SK-N-SH treated with all-trans-retinoic acid at 6 μM for 48 hours (cell line): ENCODE results near the gene CD3E.

Experiments used
- ATAC-seq: fragments of 200-7000 bp; cut with Tn5 transposase; 3 replicates; pipeline ENCODE4 v1.9.1; 2020; ENCODE audit warnings: mild to moderate bottlenecking, moderate library complexity
- ARNTL ChIP-seq: fragments of 450-650 bp; formaldehyde crosslinking; IDR thresholded peaks from 2 replicates; pipeline ENCODE4 v1.5.0; 2020; ENCODE audit warnings: low read depth, mild to moderate bottlenecking, moderate library complexity, borderline replicate concordance
- BACH2 ChIP-seq: fragments of 250-450 bp; sonication (Bioruptor Pico); IDR thresholded peaks from 2 replicates; pipeline ENCODE4 v1.9.0; 2021; ENCODE audit warnings: mild to moderate bottlenecking, borderline replicate concordance
- CSDC2 ChIP-seq: fragments of 250-450 bp; sonication (Bioruptor Pico); IDR thresholded peaks from 2 replicates; pipeline ENCODE4 v1.5.0; 2020; ENCODE audit warnings: mild to moderate bottlenecking, moderate library complexity
- ESRRG ChIP-seq: fragments of 250-450 bp; sonication (Bioruptor Pico); IDR thresholded peaks from 2 replicates; pipeline ENCODE4 v1.6.1; 2021; ENCODE audit warnings: mild to moderate bottlenecking
- GLIS3 ChIP-seq: fragments of 250-450 bp; sonication (Bioruptor Pico); IDR thresholded peaks from 2 replicates; pipeline ENCODE4 v1.5.0; 2020; ENCODE audit warnings: mild to moderate bottlenecking, moderate library complexity
- ISL1 ChIP-seq: fragments of 250-450 bp; sonication (Bioruptor Pico); IDR thresholded peaks from 2 replicates; pipeline ENCODE4 v2.1.2; 2022; ENCODE audit warnings: mild to moderate bottlenecking, moderate library complexity
- OSR1 ChIP-seq: fragments of 250-450 bp; sonication (Bioruptor Pico); IDR thresholded peaks from 2 replicates; pipeline ENCODE4 v1.8.0; 2022; ENCODE audit warnings: moderate library complexity, mild to moderate bottlenecking, inconsistent platforms
- PPARA ChIP-seq: fragments of 250-450 bp; sonication (Bioruptor Pico); IDR thresholded peaks from 2 replicates; pipeline ENCODE4 v1.5.0; 2020; ENCODE audit warnings: mild to moderate bottlenecking, borderline replicate concordance
- RARB ChIP-seq: fragments of 250-450 bp; sonication (Bioruptor Pico); IDR thresholded peaks from 2 replicates; pipeline ENCODE4 v1.8.0; 2021; ENCODE audit warnings: mild to moderate bottlenecking, moderate library complexity
- TCF4 ChIP-seq: fragments of 250-450 bp; sonication (Bioruptor Pico); IDR thresholded peaks from 2 replicates; pipeline ENCODE4 v1.8.0; 2021; ENCODE audit warnings: mild to moderate bottlenecking, moderate library complexity, borderline replicate concordance
- TOX ChIP-seq: fragments of 250-450 bp; sonication (Bioruptor Pico); IDR thresholded peaks from 2 replicates; pipeline ENCODE4 v1.8.0; 2021; ENCODE audit warnings: mild to moderate bottlenecking, moderate library complexity, borderline replicate concordance
- ZC3H10 ChIP-seq: fragments of 250-450 bp; sonication (Bioruptor Pico); IDR thresholded peaks from 2 replicates; pipeline ENCODE4 v1.5.1; 2021; ENCODE audit warnings: mild to moderate bottlenecking, moderate library complexity
- ZFP3 ChIP-seq: fragments of 250-450 bp; sonication (Bioruptor Pico); IDR thresholded peaks from 2 replicates; pipeline ENCODE4 v1.5.0; 2020; ENCODE audit warnings: mild to moderate bottlenecking, moderate library complexity
- ZFP30 ChIP-seq: fragments of 450-650 bp; formaldehyde crosslinking; IDR thresholded peaks from 2 replicates; pipeline ENCODE4 v1.5.0; 2022; ENCODE audit warnings: mild to moderate bottlenecking, moderate library complexity
- ZNF565 ChIP-seq: fragments of 450-650 bp; formaldehyde crosslinking; conservative IDR thresholded peaks from 2 replicates; pipeline ENCODE4 v1.5.0; 2020; ENCODE audit warnings: low read depth, mild to moderate bottlenecking, moderate library complexity
- ZNF70 ChIP-seq: fragments of 450-650 bp; formaldehyde crosslinking; IDR thresholded peaks from 2 replicates; pipeline ENCODE4 v1.5.0; 2020; ENCODE audit warnings: mild to moderate bottlenecking, moderate library complexity
- ZNF8 ChIP-seq: fragments of 450-650 bp; formaldehyde crosslinking; IDR thresholded peaks from 2 replicates; pipeline ENCODE4 v1.5.0; 2020; ENCODE audit warnings: mild to moderate bottlenecking, moderate library complexity
- TF ChIP-seq, protein P1 (sequence below): fragments of 250-450 bp; sonication (Bioruptor Pico); IDR thresholded peaks from 2 replicates; pipeline ENCODE4 v1.8.0; 2020; ENCODE audit warnings: mild to moderate bottlenecking, moderate library complexity, borderline replicate concordance
- TF ChIP-seq, protein P2 (sequence below): fragments of 250-450 bp; sonication (Bioruptor Pico); IDR thresholded peaks from 2 replicates; pipeline ENCODE4 v1.5.0; 2020; ENCODE audit warnings: mild to moderate bottlenecking, moderate library complexity
- TF ChIP-seq, protein P3 (sequence below): fragments of 250-450 bp; sonication (Bioruptor Pico); IDR thresholded peaks from 2 replicates; pipeline ENCODE4 v1.5.1; 2021; ENCODE audit warnings: mild to moderate bottlenecking, moderate library complexity
- TF ChIP-seq, protein P4 (sequence below): fragments of 250-450 bp; sonication (Bioruptor Pico); IDR thresholded peaks from 2 replicates; pipeline ENCODE4 v1.8.0; 2021; ENCODE audit warnings: low read depth, mild to moderate bottlenecking, moderate library complexity, borderline replicate concordance
- TF ChIP-seq, protein P5 (sequence below): fragments of 250-450 bp; sonication (Bioruptor Pico); IDR thresholded peaks from 2 replicates; pipeline ENCODE4 v1.5.1; 2020; ENCODE audit warnings: low read depth, mild to moderate bottlenecking, moderate library complexity

Gene CD3E

DNA sequence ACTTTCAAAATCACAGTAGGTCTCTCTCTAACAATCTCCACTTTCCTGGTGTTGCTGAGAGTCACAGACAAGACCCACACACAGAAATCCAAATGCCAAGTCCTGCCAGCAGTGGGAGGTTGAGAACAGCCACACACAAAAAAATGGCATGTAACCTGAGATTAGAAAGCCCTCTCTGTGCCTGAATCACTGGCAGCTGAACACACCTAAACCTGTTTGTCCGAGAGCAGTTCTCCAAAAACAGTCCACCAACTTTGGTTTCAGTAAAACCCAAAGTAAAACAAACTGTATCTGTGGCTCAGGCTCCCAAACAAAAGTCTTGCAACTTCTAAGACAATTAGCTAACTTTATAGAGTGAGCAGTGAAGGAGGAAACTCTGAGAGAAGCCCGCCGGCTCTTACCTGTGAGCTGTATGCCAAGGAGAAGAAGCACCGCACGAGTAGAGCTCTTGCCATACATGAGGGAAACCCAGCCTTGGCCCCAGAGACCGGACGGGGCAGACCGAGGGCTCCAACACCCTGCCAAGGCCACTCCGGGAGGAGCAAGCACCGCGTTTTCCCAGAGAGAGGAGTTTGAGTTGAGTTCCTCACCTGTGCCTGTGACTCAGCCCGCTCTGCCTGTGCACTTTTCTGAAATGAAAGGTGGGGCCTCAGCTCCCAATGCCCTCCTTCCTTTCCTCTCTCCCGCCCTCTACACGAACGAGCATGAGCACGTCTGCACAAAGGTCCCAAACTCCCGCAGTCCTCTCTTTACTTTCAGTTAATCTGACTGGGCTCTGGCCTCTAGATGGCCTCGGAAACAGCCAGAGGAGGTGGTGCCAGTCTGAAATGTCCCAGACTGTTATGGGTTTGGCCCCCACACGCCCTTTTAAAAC, 40.6 kb upstream of the CD3E start, which contains the start of gene MPZL2:
Gene MPZL2 (minus strand): TSS at position 603 of the 874 bp plus-strand sequence. CDS start 144 bp downstream, at position 459.
- no peak for TF ChIP-seq PPARA (CRISPR knock-in tag)
- no peak for TF ChIP-seq ARNTL
- no peak for TF ChIP-seq ZNF8 (CRISPR knock-in tag)
- no peak for TF ChIP-seq ZFP3 (CRISPR knock-in tag)
- no peak for TF ChIP-seq ESRRG (CRISPR knock-in tag)
- TF ChIP-seq BACH2 (CRISPR knock-in tag): no peak
- no peak for TF ChIP-seq ISL1 (CRISPR knock-in tag)
- no peak for TF ChIP-seq GLIS3 (CRISPR knock-in tag)
- TF ChIP-seq OSR1 (CRISPR knock-in tag): no peak
- TF ChIP-seq ZNF70 (CRISPR knock-in tag): no peak
- no peak for TF ChIP-seq TCF4 (CRISPR knock-in tag)
- TF ChIP-seq RARB (CRISPR knock-in tag): no peak
- TF ChIP-seq CSDC2 (CRISPR knock-in tag): no peak
- TF ChIP-seq, protein P1, sequence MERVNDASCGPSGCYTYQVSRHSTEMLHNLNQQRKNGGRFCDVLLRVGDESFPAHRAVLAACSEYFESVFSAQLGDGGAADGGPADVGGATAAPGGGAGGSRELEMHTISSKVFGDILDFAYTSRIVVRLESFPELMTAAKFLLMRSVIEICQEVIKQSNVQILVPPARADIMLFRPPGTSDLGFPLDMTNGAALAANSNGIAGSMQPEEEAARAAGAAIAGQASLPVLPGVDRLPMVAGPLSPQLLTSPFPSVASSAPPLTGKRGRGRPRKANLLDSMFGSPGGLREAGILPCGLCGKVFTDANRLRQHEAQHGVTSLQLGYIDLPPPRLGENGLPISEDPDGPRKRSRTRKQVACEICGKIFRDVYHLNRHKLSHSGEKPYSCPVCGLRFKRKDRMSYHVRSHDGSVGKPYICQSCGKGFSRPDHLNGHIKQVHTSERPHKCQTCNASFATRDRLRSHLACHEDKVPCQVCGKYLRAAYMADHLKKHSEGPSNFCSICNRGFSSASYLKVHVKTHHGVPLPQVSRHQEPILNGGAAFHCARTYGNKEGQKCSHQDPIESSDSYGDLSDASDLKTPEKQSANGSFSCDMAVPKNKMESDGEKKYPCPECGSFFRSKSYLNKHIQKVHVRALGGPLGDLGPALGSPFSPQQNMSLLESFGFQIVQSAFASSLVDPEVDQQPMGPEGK (CRISPR knock-in tag): no peak
- TF ChIP-seq, protein P2, sequence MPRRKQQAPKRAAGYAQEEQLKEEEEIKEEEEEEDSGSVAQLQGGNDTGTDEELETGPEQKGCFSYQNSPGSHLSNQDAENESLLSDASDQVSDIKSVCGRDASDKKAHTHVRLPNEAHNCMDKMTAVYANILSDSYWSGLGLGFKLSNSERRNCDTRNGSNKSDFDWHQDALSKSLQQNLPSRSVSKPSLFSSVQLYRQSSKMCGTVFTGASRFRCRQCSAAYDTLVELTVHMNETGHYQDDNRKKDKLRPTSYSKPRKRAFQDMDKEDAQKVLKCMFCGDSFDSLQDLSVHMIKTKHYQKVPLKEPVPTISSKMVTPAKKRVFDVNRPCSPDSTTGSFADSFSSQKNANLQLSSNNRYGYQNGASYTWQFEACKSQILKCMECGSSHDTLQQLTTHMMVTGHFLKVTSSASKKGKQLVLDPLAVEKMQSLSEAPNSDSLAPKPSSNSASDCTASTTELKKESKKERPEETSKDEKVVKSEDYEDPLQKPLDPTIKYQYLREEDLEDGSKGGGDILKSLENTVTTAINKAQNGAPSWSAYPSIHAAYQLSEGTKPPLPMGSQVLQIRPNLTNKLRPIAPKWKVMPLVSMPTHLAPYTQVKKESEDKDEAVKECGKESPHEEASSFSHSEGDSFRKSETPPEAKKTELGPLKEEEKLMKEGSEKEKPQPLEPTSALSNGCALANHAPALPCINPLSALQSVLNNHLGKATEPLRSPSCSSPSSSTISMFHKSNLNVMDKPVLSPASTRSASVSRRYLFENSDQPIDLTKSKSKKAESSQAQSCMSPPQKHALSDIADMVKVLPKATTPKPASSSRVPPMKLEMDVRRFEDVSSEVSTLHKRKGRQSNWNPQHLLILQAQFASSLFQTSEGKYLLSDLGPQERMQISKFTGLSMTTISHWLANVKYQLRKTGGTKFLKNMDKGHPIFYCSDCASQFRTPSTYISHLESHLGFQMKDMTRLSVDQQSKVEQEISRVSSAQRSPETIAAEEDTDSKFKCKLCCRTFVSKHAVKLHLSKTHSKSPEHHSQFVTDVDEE (CRISPR knock-in tag): no peak
- no peak for TF ChIP-seq ZNF565 (CRISPR knock-in tag)
- peak; percentile 64 for ATAC-seq

DNA sequence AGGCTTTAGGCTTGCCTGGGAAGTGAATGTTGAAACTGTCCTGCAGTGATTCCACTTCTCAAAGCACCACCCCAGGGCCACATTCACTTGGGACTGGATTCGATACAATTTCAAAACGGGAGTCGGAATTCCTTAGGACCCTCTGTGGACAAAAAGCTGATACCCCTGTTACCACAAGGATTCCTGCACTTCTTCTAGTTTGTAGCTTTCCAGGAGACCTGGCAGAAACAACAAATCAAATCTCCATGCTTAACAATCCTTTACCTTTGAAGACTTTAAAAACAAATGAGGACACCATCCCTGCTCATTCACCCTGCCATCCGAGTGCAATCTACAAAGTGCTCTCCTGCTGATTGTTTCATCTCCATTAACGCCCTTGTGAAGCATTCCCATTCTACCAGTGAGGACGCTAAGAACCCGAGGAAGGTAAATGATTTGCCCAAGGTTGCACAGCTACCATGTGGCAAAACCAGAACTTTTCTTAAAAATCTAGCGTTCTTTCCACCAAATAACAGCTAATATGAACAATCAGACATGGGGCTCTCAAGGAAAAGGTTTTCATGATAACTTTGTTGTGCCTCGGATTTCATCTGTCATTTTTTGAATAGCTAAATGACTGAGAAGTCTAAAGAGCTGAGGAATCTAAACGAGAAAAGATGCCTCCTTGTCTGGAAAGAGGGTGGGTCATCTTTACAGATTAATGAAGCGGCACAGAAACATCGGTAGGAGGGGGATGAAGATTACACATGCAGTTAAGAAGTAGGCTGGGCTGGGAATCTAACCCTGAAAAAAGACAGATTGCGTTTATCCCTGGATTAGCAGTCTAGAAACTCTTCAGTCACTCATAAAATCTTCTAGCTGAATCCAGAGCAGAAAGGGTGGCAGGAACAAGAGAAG, 39.7 kb upstream of the CD3E start:
- TF ChIP-seq ISL1 (CRISPR knock-in tag) (no peak), ZNF70 (CRISPR knock-in tag) (no peak), PPARA (CRISPR knock-in tag) (no peak)
- TF ChIP-seq, all 23 proteins: peak for 0

DNA sequence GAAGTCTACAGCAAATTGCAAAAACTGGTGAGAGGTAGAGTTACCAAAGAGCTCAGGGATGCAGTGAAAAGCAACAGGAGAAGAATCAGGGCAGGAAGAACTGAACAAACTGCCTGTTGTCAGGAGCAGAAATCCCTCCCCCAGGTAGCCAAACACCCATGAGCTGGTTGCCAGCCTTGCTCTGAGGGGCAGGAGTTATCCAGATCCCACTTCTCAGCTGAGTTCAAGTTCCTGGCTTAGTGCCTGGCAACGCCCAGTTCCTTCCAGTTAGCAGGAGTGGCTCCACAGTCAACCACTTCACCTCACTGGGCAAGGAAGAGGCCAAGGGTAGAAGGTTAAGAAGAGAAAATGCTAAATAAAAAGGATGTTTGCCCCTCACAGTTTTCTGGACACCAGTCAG, 38.6 kb upstream of the CD3E start:
- TF ChIP-seq, protein P3, sequence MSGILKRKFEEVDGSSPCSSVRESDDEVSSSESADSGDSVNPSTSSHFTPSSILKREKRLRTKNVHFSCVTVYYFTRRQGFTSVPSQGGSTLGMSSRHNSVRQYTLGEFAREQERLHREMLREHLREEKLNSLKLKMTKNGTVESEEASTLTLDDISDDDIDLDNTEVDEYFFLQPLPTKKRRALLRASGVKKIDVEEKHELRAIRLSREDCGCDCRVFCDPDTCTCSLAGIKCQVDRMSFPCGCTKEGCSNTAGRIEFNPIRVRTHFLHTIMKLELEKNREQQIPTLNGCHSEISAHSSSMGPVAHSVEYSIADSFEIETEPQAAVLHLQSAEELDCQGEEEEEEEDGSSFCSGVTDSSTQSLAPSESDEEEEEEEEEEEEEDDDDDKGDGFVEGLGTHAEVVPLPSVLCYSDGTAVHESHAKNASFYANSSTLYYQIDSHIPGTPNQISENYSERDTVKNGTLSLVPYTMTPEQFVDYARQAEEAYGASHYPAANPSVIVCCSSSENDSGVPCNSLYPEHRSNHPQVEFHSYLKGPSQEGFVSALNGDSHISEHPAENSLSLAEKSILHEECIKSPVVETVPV (CRISPR knock-in tag): no peak
- TF ChIP-seq ZC3H10: no peak
- TF ChIP-seq, protein P2 (CRISPR knock-in tag): no peak
- TF ChIP-seq, protein P4, sequence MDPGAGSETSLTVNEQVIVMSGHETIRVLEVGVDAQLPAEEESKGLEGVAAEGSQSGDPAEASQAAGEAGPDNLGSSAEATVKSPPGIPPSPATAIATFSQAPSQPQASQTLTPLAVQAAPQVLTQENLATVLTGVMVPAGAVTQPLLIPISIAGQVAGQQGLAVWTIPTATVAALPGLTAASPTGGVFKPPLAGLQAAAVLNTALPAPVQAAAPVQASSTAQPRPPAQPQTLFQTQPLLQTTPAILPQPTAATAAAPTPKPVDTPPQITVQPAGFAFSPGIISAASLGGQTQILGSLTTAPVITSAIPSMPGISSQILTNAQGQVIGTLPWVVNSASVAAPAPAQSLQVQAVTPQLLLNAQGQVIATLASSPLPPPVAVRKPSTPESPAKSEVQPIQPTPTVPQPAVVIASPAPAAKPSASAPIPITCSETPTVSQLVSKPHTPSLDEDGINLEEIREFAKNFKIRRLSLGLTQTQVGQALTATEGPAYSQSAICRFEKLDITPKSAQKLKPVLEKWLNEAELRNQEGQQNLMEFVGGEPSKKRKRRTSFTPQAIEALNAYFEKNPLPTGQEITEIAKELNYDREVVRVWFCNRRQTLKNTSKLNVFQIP (CRISPR knock-in tag): no peak
- no peak for TF ChIP-seq ARNTL
- TF ChIP-seq TOX (CRISPR knock-in tag): no peak
- no peak for TF ChIP-seq ZFP30 (CRISPR knock-in tag)
- TF ChIP-seq GLIS3 (CRISPR knock-in tag): no peak
- no peak for TF ChIP-seq ZNF8 (CRISPR knock-in tag)
- TF ChIP-seq BACH2 (CRISPR knock-in tag): no peak
- no peak for TF ChIP-seq ESRRG (CRISPR knock-in tag)
- TF ChIP-seq OSR1 (CRISPR knock-in tag): no peak
- TF ChIP-seq, protein P5, sequence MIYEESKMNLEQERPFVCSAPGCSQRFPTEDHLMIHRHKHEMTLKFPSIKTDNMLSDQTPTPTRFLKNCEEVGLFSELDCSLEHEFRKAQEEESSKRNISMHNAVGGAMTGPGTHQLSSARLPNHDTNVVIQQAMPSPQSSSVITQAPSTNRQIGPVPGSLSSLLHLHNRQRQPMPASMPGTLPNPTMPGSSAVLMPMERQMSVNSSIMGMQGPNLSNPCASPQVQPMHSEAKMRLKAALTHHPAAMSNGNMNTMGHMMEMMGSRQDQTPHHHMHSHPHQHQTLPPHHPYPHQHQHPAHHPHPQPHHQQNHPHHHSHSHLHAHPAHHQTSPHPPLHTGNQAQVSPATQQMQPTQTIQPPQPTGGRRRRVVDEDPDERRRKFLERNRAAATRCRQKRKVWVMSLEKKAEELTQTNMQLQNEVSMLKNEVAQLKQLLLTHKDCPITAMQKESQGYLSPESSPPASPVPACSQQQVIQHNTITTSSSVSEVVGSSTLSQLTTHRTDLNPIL (CRISPR knock-in tag): no peak
- TF ChIP-seq ZNF565 (CRISPR knock-in tag): no peak
- TF ChIP-seq PPARA (CRISPR knock-in tag): no peak
- no peak for TF ChIP-seq CSDC2 (CRISPR knock-in tag)
- TF ChIP-seq, all 23 proteins: peak for 0
- ATAC-seq: no peak

More for the DNA sequence above, 39.7 kb upstream of the CD3E start:
- ATAC-seq: no peak
